ENCODE measurements around the gene DOCK2. TPM values are rescaled to one million over a fixed set of nuclear protein-coding genes. Genes with fewer than 3 reads are reported as not detected.

The DOCK2 gene
- total and polyA plus RNA-seq, 9 of the 15 experiments (the other 6 are each of a cell fraction or from before 2014, with no cell fraction given), result 4.5 to 42.6 (median 20.5) TPM

DNA sequence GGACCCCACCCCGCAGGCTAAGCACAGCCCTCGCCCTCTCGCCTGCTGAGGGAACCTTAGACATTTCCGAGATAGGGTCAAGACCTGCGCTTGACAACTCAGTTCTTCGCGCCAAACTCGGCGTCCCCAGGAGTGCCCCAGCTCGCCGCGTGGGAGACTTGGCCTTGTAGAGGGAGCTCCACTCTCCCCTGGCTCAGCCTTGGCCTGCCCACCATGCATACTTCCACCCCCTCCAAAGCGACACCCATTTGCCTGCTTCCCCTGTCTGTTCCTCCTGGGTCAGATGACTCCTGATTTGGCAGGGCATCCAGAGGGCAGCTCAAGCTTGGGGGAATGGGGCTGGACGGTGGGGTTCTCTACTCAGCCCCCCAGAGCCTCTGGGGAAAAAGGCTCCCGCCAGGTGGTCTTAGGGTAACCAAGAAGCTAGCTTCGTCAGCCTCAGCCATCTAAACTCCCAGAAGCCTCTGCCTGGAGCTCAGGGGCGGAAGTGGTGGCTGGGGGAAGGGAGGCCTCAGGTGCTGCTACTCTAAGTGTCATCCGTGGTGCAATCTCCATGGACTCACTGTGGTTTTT is 560 bp downstream of the DOCK2 start (continued):
- TF ChIP-seq, protein P1, sequence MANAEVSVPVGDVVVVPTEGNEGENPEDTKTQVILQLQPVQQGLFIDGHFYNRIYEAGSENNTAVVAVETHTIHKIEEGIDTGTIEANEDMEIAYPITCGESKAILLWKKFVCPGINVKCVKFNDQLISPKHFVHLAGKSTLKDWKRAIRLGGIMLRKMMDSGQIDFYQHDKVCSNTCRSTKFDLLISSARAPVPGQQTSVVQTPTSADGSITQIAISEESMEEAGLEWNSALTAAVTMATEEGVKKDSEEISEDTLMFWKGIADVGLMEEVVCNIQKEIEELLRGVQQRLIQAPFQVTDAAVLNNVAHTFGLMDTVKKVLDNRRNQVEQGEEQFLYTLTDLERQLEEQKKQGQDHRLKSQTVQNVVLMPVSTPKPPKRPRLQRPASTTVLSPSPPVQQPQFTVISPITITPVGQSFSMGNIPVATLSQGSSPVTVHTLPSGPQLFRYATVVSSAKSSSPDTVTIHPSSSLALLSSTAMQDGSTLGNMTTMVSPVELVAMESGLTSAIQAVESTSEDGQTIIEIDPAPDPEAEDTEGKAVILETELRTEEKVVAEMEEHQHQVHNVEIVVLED (CRISPR knock-in tag; IDR thresholded peaks at IDR 0.05), result no peak
- no peak for TF ChIP-seq MIER1 (IDR thresholded peaks at IDR 0.05; ENCODE audit: low read depth)
- peak in 1 of 3 experiments; percentile 10 for TF ChIP-seq YY1 (IDR thresholded peaks at IDR 0.05; ENCODE audit: borderline replicate concordance in 1 of 3, control insufficient read depth in 1 of 3, extremely low read depth in 1 of 3, insufficient read depth in 3 of 3, insufficient read length in 1 of 3, insufficient replicate concordance in 2 of 3, low read depth in 1 of 3, low read length in 2 of 3)
- TF ChIP-seq KLF6 (CRISPR knock-in tag; IDR thresholded peaks at IDR 0.05; ENCODE audit: borderline replicate concordance), result 0 out of 2 replicates have a peak, but pooled peaks have one; percentile 42
- no peak for TF ChIP-seq BRD4 (IDR thresholded peaks at IDR 0.05)
- TF ChIP-seq NR2C2 (CRISPR knock-in tag; IDR thresholded peaks at IDR 0.05), result no peak
- TF ChIP-seq NR2C2 (tag; IDR thresholded peaks at IDR 0.05), result peak; percentile 56
- TF ChIP-seq RNF2 (IDR thresholded peaks at IDR 0.05), result 0 out of 2 replicates have a peak, but pooled peaks have one; percentile 28
- peak; percentile 59; the same call in 1 of the 2 replicates for TF ChIP-seq ZNF143 (CRISPR knock-in tag; IDR thresholded peaks at IDR 0.05)
- no peak for TF ChIP-seq ZNF175 (CRISPR knock-in tag; IDR thresholded peaks at IDR 0.05; ENCODE audit: low read depth)
- TF ChIP-seq POLR2H (tag; IDR thresholded peaks at IDR 0.05; ENCODE audit: low read depth), result no peak
- TF ChIP-seq EWSR1 (IDR thresholded peaks at IDR 0.05; ENCODE audit: borderline replicate concordance, low read depth, partially characterized antibody), result no peak
- TF ChIP-seq CBX2 (IDR thresholded peaks at IDR 0.05; ENCODE audit: insufficient read depth, low read length, poor library complexity, severe bottlenecking), result no peak
- TF ChIP-seq, protein P2, sequence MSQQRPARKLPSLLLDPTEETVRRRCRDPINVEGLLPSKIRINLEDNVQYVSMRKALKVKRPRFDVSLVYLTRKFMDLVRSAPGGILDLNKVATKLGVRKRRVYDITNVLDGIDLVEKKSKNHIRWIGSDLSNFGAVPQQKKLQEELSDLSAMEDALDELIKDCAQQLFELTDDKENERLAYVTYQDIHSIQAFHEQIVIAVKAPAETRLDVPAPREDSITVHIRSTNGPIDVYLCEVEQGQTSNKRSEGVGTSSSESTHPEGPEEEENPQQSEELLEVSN (IDR thresholded peaks at IDR 0.05; ENCODE audit: borderline replicate concordance in 1 of 2, extremely low read depth in 1 of 2, insufficient read depth in 1 of 2, insufficient read length in 1 of 2, low read depth in 1 of 2, low read length in 1 of 2, poor library complexity in 1 of 2, severe bottlenecking in 1 of 2), result peak in 1 of 2 experiments; percentile 3
- no peak for TF ChIP-seq RCOR1 (IDR thresholded peaks at IDR 0.05; ENCODE audit: borderline replicate concordance in 1 of 2, low read depth in 2 of 2, low read length in 2 of 2)
- 0 out of 2 replicates have a peak, but pooled peaks have one; percentile 4 for TF ChIP-seq CTBP1 (IDR thresholded peaks at IDR 0.05; ENCODE audit: borderline replicate concordance)
- TF ChIP-seq, protein P3, sequence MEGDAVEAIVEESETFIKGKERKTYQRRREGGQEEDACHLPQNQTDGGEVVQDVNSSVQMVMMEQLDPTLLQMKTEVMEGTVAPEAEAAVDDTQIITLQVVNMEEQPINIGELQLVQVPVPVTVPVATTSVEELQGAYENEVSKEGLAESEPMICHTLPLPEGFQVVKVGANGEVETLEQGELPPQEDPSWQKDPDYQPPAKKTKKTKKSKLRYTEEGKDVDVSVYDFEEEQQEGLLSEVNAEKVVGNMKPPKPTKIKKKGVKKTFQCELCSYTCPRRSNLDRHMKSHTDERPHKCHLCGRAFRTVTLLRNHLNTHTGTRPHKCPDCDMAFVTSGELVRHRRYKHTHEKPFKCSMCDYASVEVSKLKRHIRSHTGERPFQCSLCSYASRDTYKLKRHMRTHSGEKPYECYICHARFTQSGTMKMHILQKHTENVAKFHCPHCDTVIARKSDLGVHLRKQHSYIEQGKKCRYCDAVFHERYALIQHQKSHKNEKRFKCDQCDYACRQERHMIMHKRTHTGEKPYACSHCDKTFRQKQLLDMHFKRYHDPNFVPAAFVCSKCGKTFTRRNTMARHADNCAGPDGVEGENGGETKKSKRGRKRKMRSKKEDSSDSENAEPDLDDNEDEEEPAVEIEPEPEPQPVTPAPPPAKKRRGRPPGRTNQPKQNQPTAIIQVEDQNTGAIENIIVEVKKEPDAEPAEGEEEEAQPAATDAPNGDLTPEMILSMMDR (IDR thresholded peaks at IDR 0.05 in 2 of 3, conservative IDR thresholded peaks at IDR 0.05 in 1 of 3; ENCODE audit: insufficient read depth in 2 of 3, low read depth in 1 of 3, low read length in 3 of 3), result no peak
- no peak for TF ChIP-seq EP300 (IDR thresholded peaks at IDR 0.05; ENCODE audit: low read length)
- TF ChIP-seq ELF4 (CRISPR knock-in tag; IDR thresholded peaks at IDR 0.05), result no peak
- TF ChIP-seq PKNOX1 (IDR thresholded peaks at IDR 0.05), result no peak

Measured in K562 (cell line).